H1 (cell line): Measurements from ENCODE around the gene NOL9. TPM values are rescaled to one million over a fixed set of nuclear protein-coding genes. Genes with fewer than 3 reads are reported as not detected.

ENCODE experiments used
- BCL11A ChIP-seq, 2 experiments: IDR thresholded peaks; one replicate each; pipeline ENCODE4 v1.6.1; 2011; ENCODE audit warnings: low read depth in 2 of 2, low read length in 2 of 2, mild to moderate bottlenecking in 2 of 2
- CHD7 ChIP-seq: fragments of 300-600 bp; sonication (generic); IDR thresholded peaks from 2 replicates; pipeline ENCODE4 v1.7.1; 2012; ENCODE audit warnings: low read length, moderate library complexity, mild to moderate bottlenecking, inconsistent platforms; ENCODE audit not compliant: insufficient replicate concordance
- CREB1 ChIP-seq: IDR thresholded peaks from 2 replicates; pipeline ENCODE4 v1.6.1; 2012; ENCODE audit warnings: inconsistent platforms
- CTBP2 ChIP-seq: IDR thresholded peaks from 2 replicates; pipeline ENCODE4 v1.7.0; 2011; ENCODE audit warnings: borderline replicate concordance, mild to moderate bottlenecking, moderate library complexity, mixed read lengths, low read length; ENCODE audit not compliant: insufficient read depth, insufficient read length
- POLR2A ChIP-seq, 2 experiments: IDR thresholded peaks; 1 replicate in 1 of 2; 2 replicates in 1 of 2; pipeline ENCODE4 v1.6.1; 2011; ENCODE audit warnings: low read depth in 2 of 2, low read length in 2 of 2, mild to moderate bottlenecking in 2 of 2; ENCODE audit errors: control extremely low read depth in 1 of 2
- POU5F1 ChIP-seq: IDR thresholded peaks from 2 replicates; pipeline ENCODE4 v1.6.1; 2011; ENCODE audit warnings: low read depth, mild to moderate bottlenecking, low read length, moderate library complexity
- RNF2 ChIP-seq: fragments of 200-900, 300-1000 bp; sonication (generic); IDR thresholded peaks from 2 replicates; pipeline ENCODE4 v1.7.1; 2016; ENCODE audit warnings: borderline replicate concordance, low read depth, mild to moderate bottlenecking, antibody characterized with exemption, low read length; ENCODE audit not compliant: poor library complexity, severe bottlenecking; ENCODE audit errors: missing control alignments
- SIRT6 ChIP-seq: IDR thresholded peaks from one replicate; pipeline ENCODE4 v1.7.1; 2012; ENCODE audit warnings: low read length, inconsistent platforms
- SRF ChIP-seq: IDR thresholded peaks from 2 replicates; pipeline ENCODE4 v1.6.1; 2011; ENCODE audit warnings: mild to moderate bottlenecking, low read depth, low read length, moderate library complexity
- polyA plus RNA-seq, 7 experiments: library from polyadenylated mRNA; depleted of rRNA in 3 of 7; stranded (reverse) in 5 of 7; unstranded in 2 of 7; fragments of >200 nt in 5 of 7; fragments of 200-250 nt in 2 of 7; gene quantifications; 1 replicate in 5 of 7; 2 replicates in 1 of 7; 4 replicates in 1 of 7; pipeline versions ENCODE4 v1.2.1 to v1.2.3, GENCODE V29; 2011 to 2013; ENCODE audit warnings: missing spikeins in 2 of 7, mixed read lengths in 2 of 7
- total RNA-seq: library from RNA; stranded (reverse); fragmentation: NEBNext Ultra II Directional; extraction: Animal tissue kit (Norgen Biotek cat#: 25700); gene quantifications from 2 replicates; pipeline ENCODE4 v1.2.1, GENCODE V29; 2021

Gene NOL9
- total and polyA plus RNA-seq, 2 of the 8 experiments (the other 6 are each of a cell fraction or from before 2014, with no cell fraction given), result 17.1 to 38.1 TPM

- TF ChIP-seq POLR2A (IDR thresholded peaks at IDR 0.05; ENCODE audit: control extremely low read depth in 1 of 2, low read depth in 2 of 2, low read length in 2 of 2) (no peak), BCL11A (IDR thresholded peaks at IDR 0.05; ENCODE audit: low read depth in 2 of 2, low read length in 2 of 2) (no peak), SRF (no peak), RNF2 (no peak), SIRT6 (no peak), CHD7 (no peak), POU5F1 (no peak), CTBP2 (no peak), CREB1 (no peak)
Measured at GRCh38 chr1:6515771-6516170, 38.5 kb downstream of the NOL9 start (continued).
